Stimulated activated CD8-positive, alpha-beta memory T cell treated with anti-CD3 and anti-CD28 coated beads, Interleukin-4, amount 100 ng/mL, for 24 hours (primary cell): ENCODE measurements around the gene SLC2A4RG.
A peak's percentile ranks its signal among the peaks of the same experiment; 100 is the strongest.

ENCODE experiments used
- DNase-seq: peaks from one replicate; pipeline ENCODE4 v3.0.0-alpha.2; 2020; ENCODE audit warnings: low read depth

Gene SLC2A4RG

GRCh38 chr20:63699466-63700198 is 39.9 kb upstream of the SLC2A4RG start:
- no peak for DNase-seq

- no peak for DNase-seq
Measured at GRCh38 chr20:63700199-63701050, 39.2 kb upstream of the SLC2A4RG start.

- DNase-seq, result no peak
Measured at GRCh38 chr20:63701051-63701328, 38.6 kb upstream of the SLC2A4RG start.

- DNase-seq, result no peak
Measured at GRCh38 chr20:63701329-63702035, 38.1 kb upstream of the SLC2A4RG start.

- no peak for DNase-seq
Measured at GRCh38 chr20:63702036-63702665, 37.4 kb upstream of the SLC2A4RG start.

GRCh38 chr20:63702751-63703470 is 36.7 kb upstream of the SLC2A4RG start:
- no peak for DNase-seq

GRCh38 chr20:63703471-63703975 is 36.1 kb upstream of the SLC2A4RG start:
- DNase-seq, result no peak

- DNase-seq, result no peak
Measured at GRCh38 chr20:63703976-63704748, 35.4 kb upstream of the SLC2A4RG start.

GRCh38 chr20:63704749-63705117 is 34.8 kb upstream of the SLC2A4RG start:
- no peak for DNase-seq

- DNase-seq, result no peak
Measured at GRCh38 chr20:63705232-63706026, 34.1 kb upstream of the SLC2A4RG start.

GRCh38 chr20:63706027-63706695 is 33.4 kb upstream of the SLC2A4RG start:
- DNase-seq, result no peak

GRCh38 chr20:63706852-63707557 is 32.6 kb upstream of the SLC2A4RG start:
- DNase-seq, result no peak

GRCh38 chr20:63707558-63708300 is 31.8 kb upstream of the SLC2A4RG start, which contains the start of the genes ARFRP1 and ZGPAT:
TSS of gene ARFRP1 (minus strand) at chr20:63707976. CDS start at chr20:63707091, 885 bp downstream.
TSS of gene ZGPAT (plus strand) at chr20:63708039. CDS start at chr20:63708581, 542 bp downstream.
- DNase-seq, result peak; percentile 84

GRCh38 chr20:63708301-63709148 is 31.1 kb upstream of the SLC2A4RG start:
- no peak for DNase-seq

- no peak for DNase-seq
Measured at GRCh38 chr20:63709149-63709527, 30.4 kb upstream of the SLC2A4RG start.

GRCh38 chr20:63711085-63711645 is 28.4 kb upstream of the SLC2A4RG start:
- no peak for DNase-seq

- no peak for DNase-seq
Measured at GRCh38 chr20:63712191-63712590, 27.4 kb upstream of the SLC2A4RG start.
